Measurements from ENCODE around the gene FUT8. TPM values are rescaled to one million over a fixed set of nuclear protein-coding genes. Genes with fewer than 3 reads are reported as not detected.

The FUT8 gene
- total RNA-seq, 1 donor from 2014 or later, result 131 TPM

DNA sequence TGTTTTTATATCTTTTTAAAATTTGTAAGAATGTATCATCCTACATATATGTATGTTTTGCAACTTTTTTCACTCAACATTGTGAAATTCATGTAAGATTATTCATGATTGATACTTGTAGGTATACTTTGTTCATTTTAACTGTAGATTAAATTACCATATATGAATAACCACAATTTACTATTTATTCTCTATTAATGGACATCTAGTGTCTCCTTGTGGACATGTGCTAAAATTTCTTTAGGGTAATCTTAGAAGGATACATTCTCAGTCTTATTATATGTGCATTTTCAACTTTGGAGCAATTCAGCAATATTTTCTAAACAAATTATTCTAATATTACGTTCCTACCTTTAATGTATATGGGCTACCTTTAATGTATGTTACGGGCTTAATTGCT lies 192.4 kb downstream of the FUT8 start:
- H3K4me2 ChIP-seq, result no peak overlapping the region

DNA sequence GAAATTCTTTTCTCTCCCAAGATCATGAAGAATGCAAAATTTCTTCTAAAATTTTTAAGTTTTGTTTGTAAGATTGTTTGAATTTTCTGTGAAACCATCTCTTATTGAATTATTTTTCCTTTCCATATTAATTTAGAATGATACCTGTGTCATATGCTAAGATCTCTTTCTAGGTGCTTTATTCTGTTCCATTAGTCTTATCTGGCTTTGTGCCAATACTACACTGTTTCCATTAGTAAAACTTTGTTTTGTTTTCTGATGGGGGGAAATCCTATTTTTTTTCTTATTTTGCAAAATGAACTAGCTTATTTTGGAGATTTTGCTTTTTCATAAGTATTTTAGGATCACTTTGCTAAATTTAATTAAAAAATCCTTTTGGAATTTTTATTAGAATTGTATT lies 193.9 kb downstream of the FUT8 start:
- no peak for DNase-seq (ENCODE audit: low spot score)
- no peaks in the 10 kb centered on the region for H3K36me3 Mint-ChIP-seq
- Histone ChIP-seq H3F3A (ENCODE audit: low read depth) (no peaks in the 10 kb centered on the region), H3K9ac (no peak overlapping the region), H3K4me2 (no peak overlapping the region), H3K4me1 (peaks cover 2% of the 10 kb centered on the region), H3K9me3 (ENCODE audit: low read depth) (no peaks in the 10 kb centered on the region), H3K4me3 (no peak overlapping the region), H3K36me3 (no peaks in the 10 kb centered on the region), H2AFZ (replicated peaks) (no peak overlapping the region), H4K20me1 (ENCODE audit: low read depth) (no peaks in the 10 kb centered on the region), H3K27me3 (no peaks in the 10 kb centered on the region), H3K27ac (no peak overlapping the region), H3K79me2 (ENCODE audit: low read depth) (peaks cover 7% of the 10 kb centered on the region)
- H3K9me3 Mint-ChIP-seq, result no peaks in the 10 kb centered on the region
- H3K27ac Mint-ChIP-seq, result no peak overlapping the region
- no peaks in the 10 kb centered on the region for H3K4me1 Mint-ChIP-seq
- H3K27me3 Mint-ChIP-seq (ENCODE audit: insufficient read depth, low read depth), result peaks cover 2% of the 10 kb centered on the region
- TF ChIP-seq EZH2phosphoT487 (IDR thresholded peaks at IDR 0.05) (no peak), EZH2 (IDR thresholded peaks at IDR 0.05) (no peak)
- TF ChIP-seq, protein P1, sequence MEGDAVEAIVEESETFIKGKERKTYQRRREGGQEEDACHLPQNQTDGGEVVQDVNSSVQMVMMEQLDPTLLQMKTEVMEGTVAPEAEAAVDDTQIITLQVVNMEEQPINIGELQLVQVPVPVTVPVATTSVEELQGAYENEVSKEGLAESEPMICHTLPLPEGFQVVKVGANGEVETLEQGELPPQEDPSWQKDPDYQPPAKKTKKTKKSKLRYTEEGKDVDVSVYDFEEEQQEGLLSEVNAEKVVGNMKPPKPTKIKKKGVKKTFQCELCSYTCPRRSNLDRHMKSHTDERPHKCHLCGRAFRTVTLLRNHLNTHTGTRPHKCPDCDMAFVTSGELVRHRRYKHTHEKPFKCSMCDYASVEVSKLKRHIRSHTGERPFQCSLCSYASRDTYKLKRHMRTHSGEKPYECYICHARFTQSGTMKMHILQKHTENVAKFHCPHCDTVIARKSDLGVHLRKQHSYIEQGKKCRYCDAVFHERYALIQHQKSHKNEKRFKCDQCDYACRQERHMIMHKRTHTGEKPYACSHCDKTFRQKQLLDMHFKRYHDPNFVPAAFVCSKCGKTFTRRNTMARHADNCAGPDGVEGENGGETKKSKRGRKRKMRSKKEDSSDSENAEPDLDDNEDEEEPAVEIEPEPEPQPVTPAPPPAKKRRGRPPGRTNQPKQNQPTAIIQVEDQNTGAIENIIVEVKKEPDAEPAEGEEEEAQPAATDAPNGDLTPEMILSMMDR (IDR thresholded peaks at IDR 0.05), result no peak
- no peak overlapping the region for H3K4me3 Mint-ChIP-seq

More for the DNA sequence above, 192.4 kb downstream of the FUT8 start:
- Mint-ChIP-seq H3K4me1 (no peaks in the 10 kb centered on the region), H3K9me3 (no peaks in the 10 kb centered on the region), H3K27ac (no peak overlapping the region), H3K27me3 (ENCODE audit: insufficient read depth, low read depth) (no peaks in the 10 kb centered on the region), H3K36me3 (no peaks in the 10 kb centered on the region), H3K4me3 (no peak overlapping the region)
- Histone ChIP-seq H3K4me3 (no peak overlapping the region), H3K9ac (no peak overlapping the region), H3F3A (ENCODE audit: low read depth) (no peaks in the 10 kb centered on the region), H3K27ac (no peak overlapping the region), H3K9me3 (ENCODE audit: low read depth) (no peaks in the 10 kb centered on the region), H3K79me2 (ENCODE audit: low read depth) (peaks cover 7% of the 10 kb centered on the region), H3K4me1 (peaks cover 2% of the 10 kb centered on the region), H2AFZ (replicated peaks) (no peak overlapping the region), H4K20me1 (ENCODE audit: low read depth) (no peaks in the 10 kb centered on the region), H3K36me3 (no peaks in the 10 kb centered on the region), H3K27me3 (no peaks in the 10 kb centered on the region)
- TF ChIP-seq, protein P1 (IDR thresholded peaks at IDR 0.05), result no peak
- TF ChIP-seq EZH2phosphoT487 (IDR thresholded peaks at IDR 0.05) (no peak), EZH2 (IDR thresholded peaks at IDR 0.05) (no peak)
- DNase-seq (ENCODE audit: low spot score), result no peak

DNA sequence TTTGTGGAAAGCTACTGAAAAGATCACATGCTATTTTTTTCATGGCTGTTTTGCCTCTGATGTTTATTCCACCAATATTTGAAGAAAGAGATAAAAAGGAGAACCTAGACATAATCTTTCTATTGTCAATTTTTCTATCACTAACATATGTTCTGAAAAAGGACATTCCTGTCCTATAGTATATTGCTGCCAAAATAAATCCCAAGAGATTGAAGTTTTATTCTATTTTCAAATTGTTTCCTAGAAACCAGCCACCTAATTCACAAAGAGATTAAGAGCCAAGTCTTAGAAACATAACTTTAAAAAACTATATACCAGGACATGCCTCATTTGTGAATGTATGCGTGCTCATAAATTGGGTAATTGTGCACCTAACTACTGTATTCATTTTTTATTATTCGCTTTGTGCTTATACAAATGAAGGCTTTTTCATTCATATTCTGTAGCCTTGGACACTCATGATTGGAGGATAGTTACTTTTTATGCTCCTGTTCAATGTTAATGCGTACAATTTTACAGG lies 200.7 kb downstream of the FUT8 start:
- H3K9me3 Mint-ChIP-seq, result no peaks in the 10 kb centered on the region

More for the DNA sequence above, 200.7 kb downstream of the FUT8 start:
- Mint-ChIP-seq H3K27me3 (ENCODE audit: insufficient read depth, low read depth) (peaks cover 4% of the 10 kb centered on the region), H3K4me3 (no peak overlapping the region), H3K27ac (no peak overlapping the region), H3K36me3 (no peaks in the 10 kb centered on the region), H3K4me1 (no peaks in the 10 kb centered on the region)
- Histone ChIP-seq H3K9ac (no peak overlapping the region), H3K79me2 (ENCODE audit: low read depth) (no peaks in the 10 kb centered on the region), H3K4me3 (no peak overlapping the region), H3K9me3 (ENCODE audit: low read depth) (no peaks in the 10 kb centered on the region), H4K20me1 (ENCODE audit: low read depth) (no peaks in the 10 kb centered on the region), H3K27ac (no peak overlapping the region), H3K36me3 (peaks cover 4% of the 10 kb centered on the region), H2AFZ (replicated peaks) (no peak overlapping the region), H3K27me3 (no peaks in the 10 kb centered on the region), H3K4me1 (no peaks in the 10 kb centered on the region), H3F3A (ENCODE audit: low read depth) (peaks cover 4% of the 10 kb centered on the region), H3K4me2 (no peak overlapping the region)
- no peak for DNase-seq (ENCODE audit: low spot score)
- TF ChIP-seq EZH2phosphoT487 (IDR thresholded peaks at IDR 0.05) (no peak), EZH2 (IDR thresholded peaks at IDR 0.05) (no peak)
- TF ChIP-seq, protein P1 (IDR thresholded peaks at IDR 0.05), result no peak

Measured in neural progenitor cell (in vitro differentiated cells).